Colonic mucosa (tissue), 4 donors: ENCODE results near the gene CBX7. TPM values are rescaled to one million over a fixed set of nuclear protein-coding genes. Genes with fewer than 3 reads are reported as not detected.

Experiments used
- DNase-seq: peaks from one replicate; pipeline ENCODE4 v3.0.0-alpha.2; 2020
- H3K27ac ChIP-seq: fragments of 200-600 bp; one replicate; pipeline ENCODE4 v1.8.0; 2021
- H3K27me3 ChIP-seq: fragments of 200-600 bp; one replicate; pipeline ENCODE4 v1.8.0; 2021
- H3K36me3 ChIP-seq: fragments of 200-600 bp; one replicate; pipeline ENCODE4 v1.8.0; 2021
- H3K4me1 ChIP-seq: fragments of 200-600 bp; one replicate; pipeline ENCODE4 v1.8.0; 2021; ENCODE audit warnings: mild to moderate bottlenecking
- H3K4me3 ChIP-seq: fragments of 200-600 bp; one replicate; pipeline ENCODE4 v1.8.0; 2021
- H3K9ac ChIP-seq, 2 donors: one replicate each; pipeline ENCODE4 v1.7.0; 2013; ENCODE audit warnings: control low read depth in 2 of 2, low read depth in 2 of 2, low read length in 2 of 2
- H3K9me3 ChIP-seq: fragments of 200-600 bp; one replicate; pipeline ENCODE4 v1.8.0; 2021
- intact Hi-C: fragments of 100-400 bp; cut with DNase I; formaldehyde crosslinking; loops from one replicate; pipeline ENCODE4 v1.14.1; 2022
- total RNA-seq, 2 donors: library from RNA; stranded (reverse); fragmentation: NEBNext Ultra II Directional in 1 of 2; extraction: Animal tissue kit (Norgen Biotek cat#: 25700) in 1 of 2; gene quantifications; one replicate each; pipeline ENCODE4 v1.2.1, GENCODE V29; 2021
- TF ChIP-seq, protein P1 (sequence below): fragments of 200-600 bp; IDR thresholded peaks from one replicate; pipeline ENCODE4 v1.8.0; 2022; ENCODE audit warnings: antibody characterized with exemption, mild to moderate bottlenecking
- donor health status: healthy.
- donor health status: DM: no; HTN: no; CAD: no.
- donor health status: DM: no; HTN: no; CAD: no.

CBX7 gene
- total RNA-seq, 2 donors from 2014 or later, result 15.0 to 21.1 TPM

DNA sequence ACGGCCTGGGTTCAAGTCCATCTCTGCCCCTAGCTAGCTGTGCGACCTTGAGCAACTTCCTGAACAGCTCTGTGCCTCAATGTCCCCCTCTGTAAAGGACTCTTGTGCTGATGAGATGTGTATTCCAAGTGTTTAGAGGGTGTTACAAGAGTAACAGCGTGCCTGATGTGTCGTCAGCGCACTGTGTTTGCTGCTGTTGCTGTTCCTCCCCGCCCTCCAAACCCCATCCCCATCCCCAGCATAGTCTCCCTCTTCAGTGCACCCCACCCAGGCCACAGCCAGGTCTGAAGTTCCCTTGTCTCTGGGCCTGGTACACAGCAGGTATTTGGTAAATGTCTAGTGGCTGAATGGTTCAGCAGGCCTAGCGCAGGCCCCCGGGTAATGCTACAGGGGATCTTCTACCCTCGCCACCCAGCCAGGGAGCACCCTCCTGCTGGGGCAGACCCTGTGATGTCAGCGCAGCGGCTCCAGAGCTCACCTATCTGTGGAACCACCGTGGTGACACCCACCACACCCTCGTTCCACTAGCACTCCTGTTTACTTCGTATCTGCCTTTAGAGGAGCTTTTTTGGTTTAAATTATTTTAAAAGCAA, 10.3 kb downstream of the CBX7 start:
- H3K36me3 ChIP-seq, result no peaks in the 10 kb centered on the region
- no peak overlapping the region for H3K9ac ChIP-seq
- no peak for DNase-seq
- no peak overlapping the region for H3K4me3 ChIP-seq
- TF ChIP-seq, protein P1, sequence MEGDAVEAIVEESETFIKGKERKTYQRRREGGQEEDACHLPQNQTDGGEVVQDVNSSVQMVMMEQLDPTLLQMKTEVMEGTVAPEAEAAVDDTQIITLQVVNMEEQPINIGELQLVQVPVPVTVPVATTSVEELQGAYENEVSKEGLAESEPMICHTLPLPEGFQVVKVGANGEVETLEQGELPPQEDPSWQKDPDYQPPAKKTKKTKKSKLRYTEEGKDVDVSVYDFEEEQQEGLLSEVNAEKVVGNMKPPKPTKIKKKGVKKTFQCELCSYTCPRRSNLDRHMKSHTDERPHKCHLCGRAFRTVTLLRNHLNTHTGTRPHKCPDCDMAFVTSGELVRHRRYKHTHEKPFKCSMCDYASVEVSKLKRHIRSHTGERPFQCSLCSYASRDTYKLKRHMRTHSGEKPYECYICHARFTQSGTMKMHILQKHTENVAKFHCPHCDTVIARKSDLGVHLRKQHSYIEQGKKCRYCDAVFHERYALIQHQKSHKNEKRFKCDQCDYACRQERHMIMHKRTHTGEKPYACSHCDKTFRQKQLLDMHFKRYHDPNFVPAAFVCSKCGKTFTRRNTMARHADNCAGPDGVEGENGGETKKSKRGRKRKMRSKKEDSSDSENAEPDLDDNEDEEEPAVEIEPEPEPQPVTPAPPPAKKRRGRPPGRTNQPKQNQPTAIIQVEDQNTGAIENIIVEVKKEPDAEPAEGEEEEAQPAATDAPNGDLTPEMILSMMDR, result no peak
- H3K27me3 ChIP-seq, result no peaks in the 10 kb centered on the region
- no peaks in the 10 kb centered on the region for H3K9me3 ChIP-seq
- H3K4me1 ChIP-seq, result peaks cover 5% of the 10 kb centered on the region
- H3K27ac ChIP-seq, result no peak overlapping the region
- intact Hi-C loops, result no loop called here

DNA sequence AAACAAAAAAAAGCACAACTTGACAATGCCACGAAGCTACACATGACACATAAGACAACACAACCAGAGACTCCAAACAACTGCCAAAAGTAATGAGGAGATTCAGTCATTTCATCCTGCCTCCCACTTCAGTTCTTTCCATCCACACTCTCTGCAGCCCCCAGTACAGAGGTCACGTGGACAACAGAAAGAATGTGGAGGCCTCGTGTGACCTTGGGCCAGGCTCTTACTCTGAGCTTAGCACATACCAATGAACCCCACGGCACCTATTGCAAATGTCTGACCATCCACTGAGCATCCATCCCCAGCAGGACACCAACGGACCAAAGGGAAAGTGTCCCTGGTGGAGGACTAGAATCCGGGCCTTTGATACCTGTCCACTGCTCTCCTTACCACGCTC, 12.5 kb downstream of the CBX7 start:
- no peak for DNase-seq
- intact Hi-C loops, result no loop called here
- Histone ChIP-seq H3K9me3 (no peaks in the 10 kb centered on the region), H3K4me3 (no peak overlapping the region), H3K9ac (no peak overlapping the region), H3K27me3 (no peaks in the 10 kb centered on the region), H3K27ac (no peak overlapping the region), H3K36me3 (no peaks in the 10 kb centered on the region), H3K4me1 (no peaks in the 10 kb centered on the region)
- TF ChIP-seq, protein P1, result no peak

DNA sequence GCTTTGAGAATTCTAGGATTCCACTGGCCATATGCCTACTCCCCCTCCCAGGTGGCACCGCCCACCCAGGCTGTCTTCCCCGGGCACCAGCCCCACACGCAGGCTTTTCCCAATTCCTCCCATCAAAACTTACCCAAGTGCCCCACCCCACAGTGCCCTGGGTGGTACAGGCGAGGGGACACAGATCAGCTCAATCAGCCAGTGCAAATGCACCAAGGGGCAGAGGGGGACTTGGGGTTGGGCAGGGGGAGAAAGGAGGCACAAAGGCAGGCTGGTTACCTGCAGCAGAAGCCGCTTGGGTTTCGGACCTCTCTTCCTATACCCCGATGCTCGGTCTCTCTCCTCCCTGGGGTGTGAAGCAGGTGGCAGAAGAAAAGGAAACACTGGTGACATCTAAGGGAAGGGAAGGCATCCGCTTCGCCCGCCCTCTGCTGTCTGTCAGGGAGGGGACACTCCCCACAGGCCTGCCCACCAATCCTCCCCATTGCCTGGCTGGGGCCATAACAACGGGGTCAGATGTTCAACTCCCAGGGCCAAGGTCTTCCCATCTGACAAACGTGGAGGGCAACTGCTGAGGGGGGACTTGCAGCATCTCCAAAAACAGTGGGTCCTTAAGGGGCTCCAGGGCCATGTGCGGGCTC, 14.0 kb downstream of the CBX7 start:
- TF ChIP-seq, protein P1, result no peak
- no peaks in the 10 kb centered on the region for H3K9me3 ChIP-seq
- intact Hi-C loops, result no loop called here
- H3K4me3 ChIP-seq, result no peak overlapping the region
- no peak overlapping the region for H3K27ac ChIP-seq
- no peaks in the 10 kb centered on the region for H3K4me1 ChIP-seq
- DNase-seq, result no peak
- no peaks in the 10 kb centered on the region for H3K27me3 ChIP-seq
- H3K36me3 ChIP-seq, result no peaks in the 10 kb centered on the region
- H3K9ac ChIP-seq, result no peak overlapping the region

DNA sequence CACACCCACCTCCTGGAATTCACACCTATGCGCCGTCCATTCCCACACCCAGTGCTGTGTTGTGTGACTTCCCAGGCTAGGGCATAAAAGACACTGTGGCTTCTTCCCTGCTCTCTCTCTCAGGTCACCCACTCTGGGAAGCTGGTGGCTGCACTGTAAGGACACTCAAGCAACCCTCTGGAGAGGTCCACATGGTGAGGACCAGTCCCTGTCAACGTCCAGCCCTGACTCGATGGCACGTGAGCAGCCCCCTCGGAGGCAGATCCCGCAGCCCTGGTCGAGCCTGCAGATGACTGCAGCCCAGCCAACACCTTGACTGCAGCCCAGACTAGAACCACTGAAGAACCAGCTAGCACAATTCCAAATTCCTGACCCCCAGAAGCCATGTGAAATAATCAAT, 16.2 kb downstream of the CBX7 start:
- Histone ChIP-seq H3K36me3 (no peaks in the 10 kb centered on the region), H3K27me3 (no peaks in the 10 kb centered on the region), H3K4me1 (no peaks in the 10 kb centered on the region), H3K9ac (no peak overlapping the region), H3K27ac (no peak overlapping the region), H3K4me3 (no peak overlapping the region), H3K9me3 (no peaks in the 10 kb centered on the region)
- DNase-seq, result no peak
- intact Hi-C loops, result no loop called here
- TF ChIP-seq, protein P1, result no peak

DNA sequence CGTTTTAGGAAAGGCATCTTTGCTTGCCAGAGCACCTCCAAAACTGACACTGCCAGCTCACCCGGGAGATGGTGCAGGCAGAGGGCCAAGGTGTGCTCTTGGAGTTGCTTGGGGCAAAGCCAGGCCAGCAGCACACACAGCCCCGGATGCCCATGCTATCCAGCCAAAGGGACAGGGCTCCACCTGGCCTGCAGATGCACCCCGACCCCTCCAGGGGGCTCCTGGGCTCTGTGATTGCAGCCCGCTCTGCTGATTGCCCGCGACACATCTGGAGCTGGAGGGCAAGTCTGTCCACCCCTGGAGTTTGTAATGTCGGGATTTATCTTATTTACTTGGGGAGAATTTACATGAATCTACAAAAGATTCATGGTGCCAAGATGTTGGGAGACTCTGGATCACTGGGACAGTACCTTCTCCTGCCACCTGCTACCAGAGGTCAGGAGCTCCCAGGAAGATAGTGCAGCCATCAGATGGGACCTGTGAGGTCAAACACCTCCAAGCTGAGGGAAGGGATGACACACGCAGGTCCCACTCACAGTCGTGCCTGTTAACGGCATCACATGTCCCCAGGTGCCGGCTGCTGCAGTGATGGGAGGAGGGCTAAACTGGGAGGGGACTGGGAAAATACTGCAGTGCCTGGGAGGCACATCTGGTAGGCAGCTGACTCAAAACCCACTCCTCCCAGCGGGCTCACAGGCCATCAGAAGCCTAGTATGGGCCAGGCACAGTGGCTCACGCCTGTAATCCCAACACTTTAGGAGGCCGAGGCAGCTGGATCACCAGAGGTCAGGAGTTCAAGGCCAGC, 17.2 kb downstream of the CBX7 start:
- Histone ChIP-seq H3K4me1 (peaks cover 3% of the 10 kb centered on the region), H3K9me3 (no peaks in the 10 kb centered on the region), H3K27ac (no peak overlapping the region), H3K27me3 (no peaks in the 10 kb centered on the region), H3K4me3 (no peak overlapping the region), H3K9ac (no peak overlapping the region), H3K36me3 (no peaks in the 10 kb centered on the region)
- DNase-seq, result no peak
- TF ChIP-seq, protein P1, result no peak
- intact Hi-C loops, result no loop called here
